Spleen (tissue), 11 donors: Measurements from ENCODE around the gene EVA1B. TPM values are rescaled to one million over a fixed set of nuclear protein-coding genes. Genes with fewer than 3 reads are reported as not detected.
A peak's percentile ranks its signal among the peaks of the same experiment; 100 is the strongest.

Experiments used
- DNase-seq: peaks from one replicate; pipeline ENCODE4 v3.0.0-alpha.2; 2020
- H3K27ac ChIP-seq, 8 donors: fragments of 200-600 bp; sonication (generic) in 7 of 8; 1 replicate in 4 of 8; 2 replicates in 4 of 8; pipeline versions ENCODE4 v1.5.0 to v1.8.0; 2016 to 2021; ENCODE audit warnings: inconsistent platforms in 4 of 8, mild to moderate bottlenecking in 4 of 8, moderate library complexity in 1 of 8
- H3K27me3 ChIP-seq, 7 donors: fragments of 200-600 bp; sonication (generic) in 6 of 7; replicated peaks in 1 of 7; 1 replicate in 4 of 7; 2 replicates in 3 of 7; pipeline versions ENCODE4 v1.5.0 to v1.8.0; 2016 to 2021; ENCODE audit warnings: inconsistent platforms in 3 of 7, mild to moderate bottlenecking in 1 of 7
- H3K36me3 ChIP-seq, 6 donors: fragments of 200-600 bp; sonication (generic) in 5 of 6; 1 replicate in 4 of 6; 2 replicates in 2 of 6; pipeline versions ENCODE4 v1.5.0 to v1.8.0; 2016 to 2021; ENCODE audit warnings: inconsistent platforms in 2 of 6
- H3K4me1 ChIP-seq, 6 donors: fragments of 200-600 bp; sonication (generic) in 5 of 6; 1 replicate in 3 of 6; 2 replicates in 3 of 6; pipeline versions ENCODE4 v1.5.0 to v1.8.0; 2016 to 2021; ENCODE audit warnings: inconsistent platforms in 3 of 6
- H3K4me3 ChIP-seq, 8 donors: fragments of 200-600 bp; sonication (generic) in 7 of 8; 1 replicate in 4 of 8; 2 replicates in 4 of 8; pipeline versions ENCODE4 v1.5.0 to v1.8.0; 2016 to 2021; ENCODE audit warnings: inconsistent platforms in 4 of 8, mild to moderate bottlenecking in 4 of 8, moderate library complexity in 2 of 8
- H3K9me3 ChIP-seq, 8 donors: fragments of 200-600 bp; sonication (generic) in 7 of 8; 1 replicate in 4 of 8; 2 replicates in 4 of 8; pipeline versions ENCODE4 v1.5.0 to v1.8.0; 2016 to 2021; ENCODE audit warnings: inconsistent platforms in 4 of 8
- POLR2A ChIP-seq, 3 donors: fragments of 450-650 bp; IDR thresholded peaks; one replicate each; pipeline ENCODE4 v1.5.1; 2017; ENCODE audit warnings: antibody characterized with exemption in 3 of 3, mild to moderate bottlenecking in 1 of 3
- POLR2AphosphoS5 ChIP-seq, 3 donors: sonication (generic); formaldehyde crosslinking; IDR thresholded peaks; one replicate each; pipeline ENCODE4 v1.5.1; 2017; ENCODE audit warnings: antibody characterized with exemption in 3 of 3
- WGBS, 5 donors: extraction: QIAGEN DNeasy Blood & Tissue Kit in 3 of 5; methylation state at CpG; one replicate each; pipeline versions ENCODE4 v1.1.5 to v1.1.7; 2013 to 2018; 5-methylcytosine and 5-hydroxymethylcytosine counted together
- intact Hi-C: fragments of 100-400 bp; cut with DNase I; formaldehyde crosslinking; loops from one replicate; pipeline ENCODE4 v1.15.0; 2023; ENCODE audit warnings: low total_unique reads
- polyA plus RNA-seq, 3 donors: library from polyadenylated mRNA; stranded (reverse); fragments of 200-250 nt; gene quantifications; one replicate each; pipeline ENCODE4 v1.2.1, GENCODE V29; 2013
- total RNA-seq, 7 donors: library from RNA; depleted of rRNA in 3 of 7; stranded (reverse); fragments of >200 nt in 3 of 7; fragmentation: NEBNext Ultra II Directional in 4 of 7; extraction: Animal tissue kit (Norgen Biotek cat#: 25700) in 4 of 7; gene quantifications; one replicate each; pipeline versions ENCODE4 v1.1.0 to v1.2.1, GENCODE V29; 2016 to 2021
- TF ChIP-seq, protein P1 (sequence below), 11 experiments: fragments of 200-600 bp in 7 of 11; fragments of 450-650 bp in 4 of 11; sonication (generic) in 4 of 11; IDR thresholded peaks in 8 of 11; conservative IDR thresholded peaks in 3 of 11; 1 replicate in 7 of 11; 2 replicates in 4 of 11; pipeline versions ENCODE4 v1.4.0 to v1.8.0; 2016 to 2021; ENCODE audit warnings: antibody characterized with exemption in 11 of 11, inconsistent platforms in 4 of 11, mild to moderate bottlenecking in 1 of 11
- donor health status: healthy with polysubstance abuse.
- donor health status: DM: no; HTN: no; CAD: no; lungs with moderate emphysema.
- donor health status: DM: no; HTN: no; CAD: no.
- donor health status: Bipolar disorder and iron deficiency.
- donor health status: healthy.
- donor health status: DM: no; HTN: no; CAD: no.
- donor health status: DM: yes; HTN: yes; CAD: no.

The EVA1B gene
- total and polyA plus RNA-seq, 10 donors: 17.2 to 77.4 (median 40.5) TPM

DNA sequence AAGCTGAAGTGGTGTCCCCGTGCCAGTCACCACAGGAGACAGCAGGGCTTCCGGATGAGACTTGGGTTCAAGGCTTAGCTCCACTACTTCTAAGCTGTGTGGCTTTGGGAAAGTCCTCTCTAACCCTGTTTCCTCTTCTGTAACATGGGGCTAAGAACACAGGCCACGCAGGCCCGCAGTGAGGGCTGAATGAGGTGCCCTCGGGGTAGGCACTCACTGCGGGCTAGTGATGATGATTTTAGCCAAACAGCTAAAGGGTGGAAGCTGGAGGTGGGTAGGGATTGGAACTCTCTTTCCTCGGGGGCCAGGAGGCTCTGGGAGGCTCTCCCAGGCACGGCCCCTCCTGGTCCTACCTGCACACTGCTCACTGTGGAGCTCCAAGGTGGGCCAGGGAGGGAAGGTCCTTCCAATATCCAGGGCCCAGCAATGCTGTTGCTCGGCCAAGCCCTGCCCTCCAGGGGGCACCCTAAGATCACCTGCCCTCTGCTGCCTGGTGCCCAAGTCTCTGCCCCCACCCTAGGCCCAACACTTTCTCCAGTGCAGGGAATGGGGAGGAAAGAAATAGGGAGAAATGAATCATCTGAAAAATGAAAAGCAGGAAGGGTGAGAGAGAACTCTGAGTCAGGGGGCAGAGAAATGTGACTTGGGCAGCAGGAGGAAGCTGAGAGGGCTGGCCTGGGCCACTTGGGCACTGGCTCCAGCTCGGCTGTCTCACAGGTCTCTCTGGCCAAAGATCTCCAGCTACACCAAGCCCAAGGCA, 19.2 kb upstream of the EVA1B start:
- Histone ChIP-seq H3K9me3 (no peaks in the 10 kb centered on the region), H3K4me3 (peak overlapping the region in 1 of 8 donors; percentile 5), H3K27ac (peak overlapping the region in 7 of 8 donors; percentile 46 to 67 (median 54)), H3K4me1 (peaks cover 29 to 76% (median 59%) of the 10 kb centered on the region in 6 donors), H3K36me3 (peaks cover 3 to 90% (median 61%) of the 10 kb centered on the region in 6 donors), H3K27me3 (no peaks in the 10 kb centered on the region)
- intact Hi-C loops: loop anchor here (10.0 kb wide), 1 partner anchor 72 kb away; no protein-coding TSS in a partner anchor
- TF ChIP-seq, protein P1, sequence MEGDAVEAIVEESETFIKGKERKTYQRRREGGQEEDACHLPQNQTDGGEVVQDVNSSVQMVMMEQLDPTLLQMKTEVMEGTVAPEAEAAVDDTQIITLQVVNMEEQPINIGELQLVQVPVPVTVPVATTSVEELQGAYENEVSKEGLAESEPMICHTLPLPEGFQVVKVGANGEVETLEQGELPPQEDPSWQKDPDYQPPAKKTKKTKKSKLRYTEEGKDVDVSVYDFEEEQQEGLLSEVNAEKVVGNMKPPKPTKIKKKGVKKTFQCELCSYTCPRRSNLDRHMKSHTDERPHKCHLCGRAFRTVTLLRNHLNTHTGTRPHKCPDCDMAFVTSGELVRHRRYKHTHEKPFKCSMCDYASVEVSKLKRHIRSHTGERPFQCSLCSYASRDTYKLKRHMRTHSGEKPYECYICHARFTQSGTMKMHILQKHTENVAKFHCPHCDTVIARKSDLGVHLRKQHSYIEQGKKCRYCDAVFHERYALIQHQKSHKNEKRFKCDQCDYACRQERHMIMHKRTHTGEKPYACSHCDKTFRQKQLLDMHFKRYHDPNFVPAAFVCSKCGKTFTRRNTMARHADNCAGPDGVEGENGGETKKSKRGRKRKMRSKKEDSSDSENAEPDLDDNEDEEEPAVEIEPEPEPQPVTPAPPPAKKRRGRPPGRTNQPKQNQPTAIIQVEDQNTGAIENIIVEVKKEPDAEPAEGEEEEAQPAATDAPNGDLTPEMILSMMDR (IDR thresholded peaks at IDR 0.05 in 8 of 11, conservative IDR thresholded peaks at IDR 0.05 in 3 of 11): peak; percentile 45 to 86 (median 79)
- TF ChIP-seq POLR2A (IDR thresholded peaks at IDR 0.05) (no peak), POLR2AphosphoS5 (IDR thresholded peaks at IDR 0.05) (peak in 2 of 3 donors; percentile 41 to 55)
- WGBS, 5 donors: 56 to 81% (median 69%) methylated on average over 7 to 10 of the region's 10 CpGs
- peak; percentile 89 for DNase-seq

DNA sequence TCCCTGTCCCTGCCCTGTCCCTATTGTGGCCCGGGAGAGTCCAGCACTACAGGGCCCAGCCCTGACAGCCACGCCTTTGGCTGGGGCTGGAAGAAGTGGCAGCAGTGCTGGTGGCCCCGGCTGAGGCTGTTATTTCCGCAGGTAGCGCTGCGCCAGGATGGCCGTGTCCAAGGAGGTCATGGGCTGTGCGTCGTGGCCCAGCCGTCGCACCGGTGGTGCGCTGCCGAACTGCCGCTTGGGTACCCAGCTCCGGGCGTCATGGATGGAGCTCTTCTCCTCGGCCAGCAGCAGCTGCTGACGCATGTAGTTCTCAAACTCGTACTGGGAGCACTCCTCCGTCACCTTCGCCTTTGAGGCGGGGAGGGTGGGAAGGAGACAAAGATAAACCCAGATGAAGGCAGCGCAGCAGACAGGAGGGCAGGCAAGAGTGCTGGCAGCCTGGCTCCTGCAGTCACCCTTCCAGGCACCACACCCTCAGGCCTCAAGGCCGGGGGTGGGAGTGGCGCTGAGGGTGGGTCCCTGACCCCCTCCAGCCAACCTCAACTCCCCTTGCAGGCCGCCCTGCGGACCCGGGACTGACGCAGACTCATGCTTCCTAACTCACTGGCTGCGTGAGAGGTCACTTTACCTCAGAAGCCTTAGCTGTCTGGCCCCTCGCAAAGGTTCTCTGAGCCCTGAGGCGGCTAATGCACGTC, 18.3 kb upstream of the EVA1B start:
- Histone ChIP-seq H3K36me3 (peaks cover 3 to 82% (median 53%) of the 10 kb centered on the region in 6 donors), H3K27ac (peak overlapping the region in 5 of 8 donors; percentile 46 to 67 (median 56))

DNA sequence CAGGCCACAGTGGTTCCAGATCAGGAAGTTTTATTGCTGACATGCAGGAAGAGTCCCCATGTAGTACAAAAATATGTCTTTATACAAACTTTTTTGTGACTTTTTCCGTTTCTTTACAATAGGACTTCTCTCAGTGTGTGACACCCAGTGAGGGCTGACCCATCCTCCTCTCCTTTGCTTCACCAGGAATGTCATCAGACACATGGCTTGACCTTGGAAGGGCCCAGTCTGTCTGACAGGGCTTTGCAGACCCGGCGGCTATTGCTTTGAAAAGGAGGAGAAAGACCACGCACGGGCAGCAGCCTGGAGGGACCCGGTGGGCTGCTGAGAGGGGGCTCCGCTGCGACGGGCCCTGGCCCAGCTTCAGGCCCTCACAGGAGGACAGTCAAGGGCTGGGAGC, 16.2 kb upstream of the EVA1B start:
- DNase-seq: no peak
- peak overlapping the region in 3 of 8 donors; percentile 52 to 67 (median 65) for H3K27ac ChIP-seq
- peaks cover 29 to 73% (median 58%) of the 10 kb centered on the region in 6 donors for H3K4me1 ChIP-seq
- no peaks in the 10 kb centered on the region for H3K9me3 ChIP-seq
- peaks cover 3 to 60% (median 35%) of the 10 kb centered on the region in 6 donors for H3K36me3 ChIP-seq
- intact Hi-C loops: loop anchor here (10.0 kb wide), 1 partner anchor 75 kb away; no protein-coding TSS in a partner anchor
- TF ChIP-seq POLR2AphosphoS5 (IDR thresholded peaks at IDR 0.05) (no peak), POLR2A (IDR thresholded peaks at IDR 0.05) (no peak)
- TF ChIP-seq, protein P1 (IDR thresholded peaks at IDR 0.05 in 8 of 11, conservative IDR thresholded peaks at IDR 0.05 in 3 of 11): no peak
- 83 to 94% (median 86%) methylated on average over 9 of the region's 9 CpGs for WGBS, 5 donors
- H3K4me3 ChIP-seq: no peak overlapping the region
- H3K27me3 ChIP-seq: no peaks in the 10 kb centered on the region

More for the DNA sequence above, 18.3 kb upstream of the EVA1B start:
- Histone ChIP-seq H3K9me3 (no peaks in the 10 kb centered on the region), H3K27me3 (no peaks in the 10 kb centered on the region), H3K4me3 (no peak overlapping the region), H3K4me1 (peaks cover 29 to 78% (median 60%) of the 10 kb centered on the region in 6 donors)
- peak in 2 of 3 donors; percentile 47 to 50 for TF ChIP-seq POLR2AphosphoS5 (IDR thresholded peaks at IDR 0.05)
- TF ChIP-seq, protein P1 (IDR thresholded peaks at IDR 0.05 in 8 of 11, conservative IDR thresholded peaks at IDR 0.05 in 3 of 11): no peak
- 76 to 91% (median 85%) methylated on average over 11 to 34 of the region's 34 CpGs for WGBS, 5 donors
- DNase-seq: peak; percentile 77
- intact Hi-C loops: loop anchor here (10.0 kb wide), 1 partner anchor 73 kb away; no protein-coding TSS in a partner anchor
